Muscle of arm (tissue), 14 donors: ENCODE results near the gene DYRK2. TPM values are rescaled to one million over a fixed set of nuclear protein-coding genes. Genes with fewer than 3 reads are reported as not detected.

ENCODE experiments used
- DNase-seq: peaks from one replicate; pipeline ENCODE4 v3.0.0-alpha.2; 2013
- long read RNA-seq, 11 donors: transcript quantifications; one replicate each; lab custom pipeline, GENCODE V29; 2026
- polyA plus RNA-seq, 12 donors: library from polyadenylated mRNA; unstranded; fragments of 120-200 nt; gene quantifications; one replicate each; pipeline ENCODE4 v1.2.1, GENCODE V29; 2013; ENCODE audit not compliant: insufficient read length in 12 of 12

DYRK2 gene
- polyA plus RNA-seq: 100 to 1,000 TPM in 1 of 12 donors, 10 to 100 TPM in 10, not detected in 1; 44.3 to 100 (median 60.3) TPM
- long read RNA-seq, donor 1, full-length matches to known transcripts: 32 of 71 reads
- long read RNA-seq, donor 1, partial matches to known transcripts: 39 of 71 reads
- long read RNA-seq, donor 1, other reads (novel, unspliced or antisense): 0 of 71 reads
- long read RNA-seq, donor 2, full-length matches to known transcripts: 23 of 34 reads
- long read RNA-seq, donor 2, partial matches to known transcripts: 11 of 34 reads
- long read RNA-seq, donor 2, other reads (novel, unspliced or antisense): 0 of 34 reads
- long read RNA-seq, donor 3, full-length matches to known transcripts: 13 of 13 reads
- long read RNA-seq, donor 3, partial matches to known transcripts: 0 of 13 reads
- long read RNA-seq, donor 3, other reads (novel, unspliced or antisense): 0 of 13 reads
- long read RNA-seq, donor 4, full-length matches to known transcripts: 16 of 16 reads
- long read RNA-seq, donor 4, partial matches to known transcripts: 0 of 16 reads
- long read RNA-seq, donor 4, other reads (novel, unspliced or antisense): 0 of 16 reads
- long read RNA-seq, donor 5: 0 reads
- long read RNA-seq, donor 6, full-length matches to known transcripts: 10 of 10 reads
- long read RNA-seq, donor 6, partial matches to known transcripts: 0 of 10 reads
- long read RNA-seq, donor 6, other reads (novel, unspliced or antisense): 0 of 10 reads
- long read RNA-seq, donor 7, full-length matches to known transcripts: 10 of 10 reads
- long read RNA-seq, donor 7, partial matches to known transcripts: 0 of 10 reads
- long read RNA-seq, donor 7, other reads (novel, unspliced or antisense): 0 of 10 reads
- long read RNA-seq, donor 8, full-length matches to known transcripts: 32 of 48 reads
- long read RNA-seq, donor 8, partial matches to known transcripts: 16 of 48 reads
- long read RNA-seq, donor 8, other reads (novel, unspliced or antisense): 0 of 48 reads
- long read RNA-seq, donor 9, full-length matches to known transcripts: 7 of 7 reads
- long read RNA-seq, donor 9, partial matches to known transcripts: 0 of 7 reads
- long read RNA-seq, donor 9, other reads (novel, unspliced or antisense): 0 of 7 reads
- long read RNA-seq, donor 10, full-length matches to known transcripts: 24 of 24 reads
- long read RNA-seq, donor 10, partial matches to known transcripts: 0 of 24 reads
- long read RNA-seq, donor 10, other reads (novel, unspliced or antisense): 0 of 24 reads
- long read RNA-seq, donor 11, full-length matches to known transcripts: 19 of 19 reads
- long read RNA-seq, donor 11, partial matches to known transcripts: 0 of 19 reads
- long read RNA-seq, donor 11, other reads (novel, unspliced or antisense): 0 of 19 reads

DNA sequence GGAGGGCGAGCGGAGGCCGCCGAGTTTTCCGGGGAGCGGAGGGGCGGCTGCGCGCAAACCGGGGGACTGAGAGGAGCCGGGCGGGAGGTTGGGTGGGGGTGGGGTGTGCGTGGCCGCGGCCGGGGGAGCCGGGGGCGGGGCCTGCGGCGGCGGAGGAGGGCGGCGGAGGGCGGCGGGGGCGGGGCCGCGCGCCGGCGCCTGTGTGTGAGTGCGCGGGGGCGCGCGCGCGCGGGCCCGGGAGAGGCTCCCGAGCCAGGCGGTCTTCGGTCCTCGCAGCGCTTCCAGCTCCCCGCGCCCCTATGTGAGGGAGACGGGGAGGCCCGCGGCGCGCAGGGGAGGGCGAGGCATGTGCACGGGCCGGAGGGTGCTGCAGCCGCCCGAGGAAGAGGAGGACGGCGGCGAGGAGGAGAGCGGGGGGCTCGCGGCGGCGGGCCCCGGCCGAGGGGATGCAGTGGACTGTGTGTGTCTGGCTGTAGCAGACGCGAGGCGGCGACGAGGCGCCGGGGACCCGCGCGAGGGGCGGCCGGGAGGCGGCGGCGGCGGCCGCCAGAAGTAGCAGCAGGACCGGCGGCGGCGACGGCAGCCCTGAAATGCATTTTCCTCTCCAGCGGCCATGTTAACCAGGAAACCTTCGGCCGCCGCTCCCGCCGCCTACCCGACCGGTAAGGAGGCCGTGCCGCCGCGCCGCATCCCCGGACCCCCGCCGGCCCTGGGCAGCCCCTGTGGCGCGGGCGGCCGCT is at the start of gene DYRK2:
Gene DYRK2, plus strand, starts transcription at position 225 of the 740 bp plus-strand sequence. Its CDS starts 389 bp downstream, at position 614.
- peak; percentile 87 for DNase-seq

- no peak for DNase-seq
Measured at GRCh38 chr12:67599691-67600090, 48.9 kb upstream of the DYRK2 start.

- DNase-seq: peak; percentile 43
Measured at GRCh38 chr12:67601126-67601525, 47.4 kb upstream of the DYRK2 start.

DNA sequence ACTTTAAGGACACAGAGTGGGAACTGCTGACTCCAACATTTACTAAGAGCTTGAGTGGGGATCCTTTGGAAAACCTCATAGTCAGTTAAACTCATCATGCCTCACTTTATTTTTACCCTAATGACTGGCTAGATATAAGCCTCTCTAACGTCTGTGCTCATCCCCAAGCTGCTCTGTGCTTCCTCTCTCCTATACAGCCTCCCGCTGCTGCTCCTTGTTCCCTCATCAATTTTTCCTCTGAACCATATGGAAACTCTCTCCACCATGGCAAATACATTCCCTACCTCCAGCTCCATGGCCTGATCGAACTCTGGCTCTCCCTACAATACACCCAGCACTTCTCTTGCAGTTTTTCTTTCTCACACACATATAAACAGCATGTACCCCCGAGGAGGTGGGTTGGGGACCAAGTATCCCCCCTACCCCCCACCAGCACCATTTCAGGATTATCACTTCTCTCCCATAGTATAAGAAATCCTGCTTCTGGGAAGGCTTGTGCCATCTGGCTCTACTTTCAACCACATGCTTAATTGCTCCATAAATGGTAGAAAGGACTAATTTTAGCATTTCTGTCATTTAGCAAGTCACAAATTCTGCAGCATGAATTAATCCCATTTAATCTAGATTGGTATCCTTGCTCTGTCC is 39.2 kb upstream of the DYRK2 start:
- DNase-seq: no peak

- DNase-seq: no peak
Measured at GRCh38 chr12:67613040-67613439, 35.5 kb upstream of the DYRK2 start.

DNA sequence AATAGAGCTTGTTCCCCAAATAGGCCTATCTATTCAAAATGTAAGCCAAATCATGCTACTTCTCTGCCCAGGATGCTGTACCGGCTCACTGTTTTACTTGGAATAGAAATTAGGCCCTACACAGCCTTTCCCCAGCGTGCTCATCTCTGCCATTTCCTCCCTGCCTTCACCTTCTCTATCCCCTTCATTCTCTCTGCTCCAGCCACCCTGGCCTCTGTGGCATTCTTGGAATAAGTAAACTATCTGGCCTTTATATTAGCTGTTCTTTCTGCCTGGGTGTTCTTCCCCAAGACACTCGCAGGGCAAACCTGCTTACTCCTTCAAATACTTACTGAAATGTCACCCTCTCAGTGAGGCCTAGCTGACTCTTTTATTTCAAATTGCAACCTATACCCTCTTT is 30.9 kb upstream of the DYRK2 start:
- no peak for DNase-seq

- no peak for DNase-seq
Measured at GRCh38 chr12:67618303-67618702, 30.2 kb upstream of the DYRK2 start.

DNA sequence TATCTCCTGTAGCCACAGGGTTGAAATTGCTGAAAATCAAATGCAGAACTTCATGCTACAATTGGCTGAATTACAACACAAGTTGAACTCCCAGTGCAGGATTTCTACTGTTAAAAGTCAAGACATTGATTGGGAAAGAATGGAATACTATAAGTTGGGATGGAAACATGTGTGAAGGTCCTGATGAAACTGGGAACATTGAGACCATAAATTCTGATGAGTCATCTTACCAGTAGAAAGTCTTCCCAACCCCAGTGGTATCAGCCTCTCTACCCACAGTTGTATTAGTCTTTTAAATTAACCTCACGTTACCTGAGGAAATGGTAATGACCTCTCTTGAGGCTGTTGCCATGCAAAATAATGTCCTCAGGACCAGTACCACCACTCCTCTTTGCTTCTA is 27.4 kb upstream of the DYRK2 start:
- DNase-seq: no peak

DNA sequence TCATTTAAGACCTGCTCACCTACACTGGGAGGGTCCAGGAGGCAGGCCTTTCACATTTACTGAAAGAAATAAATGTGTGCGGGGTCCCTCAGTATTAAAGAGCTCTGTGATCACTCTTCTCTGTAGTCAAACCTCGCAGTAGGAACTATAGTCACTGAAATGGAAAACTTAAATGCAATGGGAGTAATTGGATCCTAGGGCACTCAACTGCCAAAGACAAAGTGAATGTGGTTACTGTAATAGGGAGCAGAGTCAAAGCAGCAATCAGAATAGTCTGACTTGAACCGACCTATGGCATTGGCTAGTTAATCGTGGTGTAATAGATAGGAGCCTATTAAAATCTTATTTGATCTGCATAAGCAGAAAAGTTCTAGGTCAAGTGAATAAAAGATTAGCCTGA is 26.6 kb upstream of the DYRK2 start:
- DNase-seq: no peak

DNA sequence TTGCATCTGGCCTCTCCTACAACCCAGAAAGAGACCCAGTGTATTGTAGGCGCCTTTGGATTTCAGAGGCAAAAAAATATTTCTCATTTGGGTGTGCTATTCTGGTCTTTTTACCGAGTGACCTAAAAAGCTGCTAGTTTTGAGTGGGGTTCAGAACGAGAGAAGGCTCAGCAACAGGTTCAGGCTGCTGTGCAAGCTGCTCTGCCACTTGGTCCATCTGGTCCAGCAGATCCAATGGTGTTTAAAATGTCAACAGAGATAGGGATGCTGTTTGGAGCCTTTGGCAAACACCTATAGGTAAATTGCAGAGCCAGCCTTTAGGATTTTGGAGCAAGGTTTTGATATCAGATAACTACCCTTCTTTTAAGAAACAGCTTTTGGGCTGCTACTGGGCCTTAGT is 25.3 kb upstream of the DYRK2 start:
- no peak for DNase-seq

DNA sequence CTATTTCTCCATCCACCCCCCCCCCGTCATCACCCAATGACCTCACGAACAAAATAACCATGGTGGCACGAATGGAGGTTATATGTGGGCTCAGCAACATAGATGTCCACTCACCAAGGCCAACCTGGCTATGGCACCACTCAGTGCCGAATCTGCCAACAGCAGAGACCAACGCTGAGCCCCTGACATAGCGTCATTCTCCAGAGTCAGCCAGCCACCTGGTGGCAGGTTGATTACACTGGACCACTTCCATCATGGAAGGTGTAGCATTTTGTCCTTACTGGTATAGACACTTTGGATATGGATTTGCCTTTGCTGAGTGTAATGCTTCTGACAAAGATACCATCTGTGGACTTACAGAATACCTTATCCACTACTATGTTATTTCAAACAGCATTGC is 24.2 kb upstream of the DYRK2 start:
- no peak for DNase-seq

DNA sequence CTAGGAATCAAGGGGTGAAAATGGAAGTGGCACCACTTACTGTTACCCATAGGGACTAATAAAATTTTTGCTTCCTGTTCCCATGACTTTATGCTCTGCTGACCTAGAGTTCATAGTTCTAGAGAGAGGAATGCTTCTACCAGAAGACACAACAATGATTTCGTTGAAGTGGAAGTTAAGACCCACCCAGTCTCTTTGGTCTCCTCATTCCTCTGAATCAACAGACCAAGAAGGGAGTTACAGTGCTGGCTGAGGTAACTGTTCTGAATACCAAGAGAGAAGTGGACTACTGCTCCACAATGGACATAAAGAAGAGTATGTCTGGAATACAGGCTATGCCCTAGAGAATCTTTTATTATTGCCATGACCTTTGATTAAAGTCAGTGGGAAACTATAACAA is 23.5 kb upstream of the DYRK2 start:
- no peak for DNase-seq

DNA sequence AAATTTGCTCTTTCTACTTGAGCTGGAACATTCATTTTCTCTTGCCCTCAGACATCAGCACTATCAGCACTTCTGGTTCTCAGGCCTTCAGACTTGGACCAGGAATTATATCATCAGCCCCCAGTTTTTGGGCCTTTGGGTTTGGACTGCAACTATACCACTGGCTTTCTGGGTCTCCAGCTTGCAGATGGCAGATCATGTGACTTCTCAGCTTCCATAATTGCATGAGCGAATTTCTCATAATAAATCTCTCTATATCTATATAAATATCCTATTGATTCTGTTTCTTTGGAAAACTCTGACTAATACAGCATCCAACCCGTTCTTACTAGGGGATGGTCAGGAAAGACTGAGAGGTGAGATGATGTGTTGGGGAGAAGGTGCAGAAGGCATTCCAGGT is 22.4 kb upstream of the DYRK2 start:
- DNase-seq: no peak

DNA sequence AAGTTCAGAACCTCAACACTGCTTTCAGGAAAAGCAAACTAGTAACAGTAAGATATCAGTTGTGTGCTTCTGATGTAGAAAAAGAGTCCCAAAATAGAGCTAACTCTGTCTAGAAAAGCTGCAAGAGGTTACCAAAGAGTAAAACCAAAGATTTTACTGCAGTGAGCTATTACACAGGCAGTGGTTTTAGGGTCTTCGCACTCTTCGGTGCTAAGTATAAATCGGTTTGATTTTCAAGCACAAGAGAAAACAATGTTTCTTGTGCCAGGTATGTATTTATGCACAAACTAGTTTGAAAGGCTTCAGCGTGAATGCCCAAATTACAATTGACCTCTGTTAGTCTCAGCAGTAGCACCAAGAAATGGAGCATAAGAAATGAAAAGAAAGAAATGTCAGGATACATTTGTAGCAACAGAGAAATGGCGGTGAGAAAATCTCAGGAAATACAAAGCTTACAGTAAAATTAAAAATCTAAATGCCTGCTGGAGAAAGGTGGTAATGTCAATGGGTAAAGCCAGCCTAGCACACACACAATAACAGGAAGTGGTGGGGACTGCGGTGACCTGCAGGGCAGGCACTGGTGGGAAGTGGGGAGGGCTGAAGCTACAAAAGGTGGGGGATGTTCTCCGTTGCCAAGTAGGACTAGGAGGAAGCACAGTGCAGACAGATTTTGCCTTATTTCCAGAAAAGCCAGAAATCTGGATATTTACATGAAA is 18.0 kb upstream of the DYRK2 start:
- DNase-seq: no peak

- DNase-seq: no peak
Measured at GRCh38 chr12:67632005-67632404, 16.5 kb upstream of the DYRK2 start.

DNA sequence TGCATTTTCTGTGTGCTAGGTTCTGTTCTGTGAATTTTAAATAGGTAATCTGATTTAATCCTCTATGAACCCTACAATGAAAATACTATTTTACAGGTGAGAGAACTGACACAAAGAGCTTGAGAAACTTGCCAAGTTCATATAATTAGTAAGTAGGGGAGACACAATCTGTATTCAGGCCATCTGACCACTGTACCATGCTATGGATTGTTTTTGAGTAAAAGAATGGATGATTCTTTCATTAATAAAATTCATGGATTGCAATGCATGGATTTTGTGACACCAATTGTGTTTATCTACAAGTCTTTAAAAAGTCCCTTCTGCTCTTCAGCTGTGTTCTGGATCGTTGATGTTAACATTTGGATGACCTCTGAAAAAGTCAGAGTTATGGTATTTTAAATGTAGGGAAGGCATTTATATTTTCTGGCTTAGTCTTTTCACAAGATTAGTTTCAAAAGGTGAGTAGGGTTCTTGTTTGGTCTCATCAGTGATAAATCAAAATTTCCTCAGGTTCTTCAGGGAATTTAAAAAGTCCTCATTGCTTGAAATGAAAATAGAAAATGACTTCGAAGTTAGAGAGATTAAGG is 15.4 kb upstream of the DYRK2 start:
- DNase-seq: no peak

- no peak for DNase-seq
Measured at GRCh38 chr12:67633708-67634107, 14.8 kb upstream of the DYRK2 start.

GRCh38 chr12:67634303-67634761 is 14.2 kb upstream of the DYRK2 start:
- no peak for DNase-seq

DNA sequence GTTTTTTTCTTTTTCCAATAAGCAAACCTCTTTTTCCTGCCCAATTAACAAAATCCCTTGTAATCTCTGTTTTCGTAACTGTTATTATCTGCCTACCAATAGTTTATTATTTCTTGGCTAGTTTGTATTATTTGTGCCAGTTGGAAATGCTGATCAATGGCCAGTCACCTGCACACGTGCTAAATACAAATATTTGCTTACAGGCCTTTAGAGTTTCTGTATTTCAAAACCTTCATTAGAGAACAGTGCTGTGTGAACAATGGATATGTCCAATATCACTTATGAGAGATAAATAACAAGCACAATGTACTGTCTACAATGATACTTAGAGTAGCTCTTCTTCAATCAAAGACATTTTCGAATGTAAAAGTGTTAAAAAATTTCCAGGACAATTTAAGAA is 10.8 kb upstream of the DYRK2 start:
- no peak for DNase-seq
